NCI-H146 treated with DMSO at 0.1 percent for 48 hours (cell line): ENCODE measurements around the gene TRAPPC2L.

Experiments
- DNase-seq: peaks from one replicate; lab custom pipeline; 2025; ENCODE audit not compliant: unreplicated experiment; lab: John Stamatoyannopoulos, UW

The TRAPPC2L gene

GRCh38 chr16:88874938-88875599 is 18.1 kb downstream of the TRAPPC2L start:
- DNase-seq, result no peak

- no peak for DNase-seq
These were observed 18.8 kb downstream of the TRAPPC2L start for GRCh38 chr16:88875703-88876234.

GRCh38 chr16:88876942-88877526 is 20.1 kb downstream of the TRAPPC2L start:
- no peak for DNase-seq

GRCh38 chr16:88877564-88878289 is 20.8 kb downstream of the TRAPPC2L start:
- DNase-seq, result no peak

- no peak for DNase-seq
These were observed 21.4 kb downstream of the TRAPPC2L start for GRCh38 chr16:88878356-88878755.

DNA sequence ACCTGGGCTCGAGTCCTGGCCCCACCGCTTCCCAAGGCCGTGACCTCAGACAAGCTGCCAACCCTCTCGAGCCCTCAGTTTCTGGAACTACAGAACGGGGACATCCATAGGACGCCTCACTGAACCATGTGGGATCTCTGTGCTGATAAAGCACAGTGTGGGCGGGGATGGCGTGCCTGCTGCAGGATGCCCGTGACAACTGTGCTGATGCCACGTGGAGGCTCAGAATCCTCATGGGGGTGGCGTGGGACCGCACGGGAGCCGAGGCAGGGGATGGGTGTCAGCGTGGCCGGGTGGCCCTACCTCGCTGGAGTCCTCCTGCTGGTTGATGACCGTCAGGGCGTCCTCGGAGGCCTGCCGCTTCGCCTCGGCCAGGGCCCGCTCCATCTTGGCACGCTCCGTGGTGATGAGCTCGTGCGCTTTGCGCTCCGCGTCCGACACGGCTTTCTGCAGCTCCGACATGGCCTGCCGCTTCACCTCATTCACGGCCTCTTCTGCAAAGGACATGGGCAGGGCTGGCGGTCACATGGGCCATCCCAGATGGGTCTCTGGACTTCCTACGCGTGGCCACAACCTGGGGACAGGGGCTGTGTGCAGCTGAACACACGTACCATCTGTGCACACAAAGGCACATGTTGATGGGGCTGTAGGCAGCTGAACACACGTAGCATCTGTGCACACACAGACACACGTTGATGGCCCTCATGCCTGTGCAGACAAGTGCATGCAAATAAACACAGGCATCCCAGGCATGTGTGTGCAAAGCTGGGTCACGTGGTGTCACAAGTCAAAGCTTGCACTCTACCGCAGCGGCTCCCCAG is 22.2 kb downstream of the TRAPPC2L start:
- DNase-seq, result no peak

- no peak for DNase-seq
These were observed 22.8 kb downstream of the TRAPPC2L start for GRCh38 chr16:88879788-88880055.

DNA sequence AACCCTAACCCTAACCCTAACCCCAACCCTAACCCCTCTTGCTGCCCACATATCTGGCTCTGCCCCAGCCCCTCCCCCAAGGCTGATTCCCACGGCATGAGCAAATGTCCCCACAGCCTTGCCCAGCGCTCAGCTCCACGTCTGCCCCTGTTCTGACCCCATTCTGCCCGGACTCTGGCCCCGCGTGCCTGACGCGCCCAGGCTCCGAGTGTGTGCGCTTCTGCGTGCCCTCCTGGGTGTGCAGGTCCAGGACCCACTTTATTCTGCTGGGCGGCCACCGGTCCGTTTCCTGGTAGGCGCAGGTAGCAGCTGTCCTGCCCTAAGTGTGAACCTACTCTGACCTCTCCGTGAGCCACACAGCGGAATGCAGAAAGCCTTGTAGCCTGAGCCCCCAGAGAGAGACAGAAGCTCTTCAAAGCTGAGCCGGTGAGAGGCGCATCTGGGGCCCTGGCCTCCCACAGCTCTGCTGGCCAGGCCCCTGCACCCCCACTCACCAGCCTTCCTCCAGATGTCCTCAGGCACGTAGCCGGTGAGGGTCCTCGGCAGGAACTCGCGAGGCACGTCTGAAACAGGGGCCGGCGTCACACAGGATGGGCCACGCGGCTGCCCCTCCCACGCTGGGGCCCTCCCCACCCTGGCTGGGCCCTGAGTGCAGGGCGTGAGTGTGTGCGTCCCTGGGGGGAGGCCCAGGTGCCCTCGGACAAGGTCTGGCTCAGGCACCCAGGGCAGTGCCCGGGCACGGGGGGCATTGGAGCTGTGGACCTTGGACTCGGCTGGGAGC is 23.5 kb downstream of the TRAPPC2L start:
- DNase-seq, result no peak

DNA sequence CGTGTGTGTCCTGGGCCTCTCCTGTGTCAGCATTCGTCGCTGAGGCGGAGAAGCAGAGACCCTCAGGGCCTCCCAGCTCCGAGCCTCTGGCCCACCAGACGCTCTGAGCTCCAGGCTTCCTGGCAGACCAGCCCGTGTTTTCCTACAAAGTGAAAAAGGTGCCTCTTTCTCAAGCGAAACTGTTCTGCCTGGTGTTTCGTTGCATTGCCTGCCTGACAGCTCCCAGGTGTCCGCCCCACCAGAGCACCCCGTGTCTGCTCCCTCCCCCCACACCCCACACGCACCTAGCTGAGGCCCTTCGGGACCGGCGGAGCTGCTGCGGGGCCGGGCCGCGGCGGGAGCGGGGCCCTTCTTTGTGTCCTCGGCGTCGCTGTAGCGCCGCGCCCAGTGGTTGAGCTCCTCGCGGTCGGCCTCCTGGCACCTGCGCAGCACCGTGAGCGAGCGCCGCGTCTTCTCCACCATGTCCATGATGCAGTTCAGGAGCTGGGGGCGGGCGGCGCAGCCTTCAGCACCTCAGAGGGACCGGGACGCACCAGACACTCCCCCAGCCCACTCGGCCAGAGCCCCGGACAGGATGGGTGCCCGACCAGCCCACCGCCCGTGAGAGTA is 24.2 kb downstream of the TRAPPC2L start:
- DNase-seq, result no peak

- no peak for DNase-seq
These were observed 24.9 kb downstream of the TRAPPC2L start for GRCh38 chr16:88881675-88882357.

DNA sequence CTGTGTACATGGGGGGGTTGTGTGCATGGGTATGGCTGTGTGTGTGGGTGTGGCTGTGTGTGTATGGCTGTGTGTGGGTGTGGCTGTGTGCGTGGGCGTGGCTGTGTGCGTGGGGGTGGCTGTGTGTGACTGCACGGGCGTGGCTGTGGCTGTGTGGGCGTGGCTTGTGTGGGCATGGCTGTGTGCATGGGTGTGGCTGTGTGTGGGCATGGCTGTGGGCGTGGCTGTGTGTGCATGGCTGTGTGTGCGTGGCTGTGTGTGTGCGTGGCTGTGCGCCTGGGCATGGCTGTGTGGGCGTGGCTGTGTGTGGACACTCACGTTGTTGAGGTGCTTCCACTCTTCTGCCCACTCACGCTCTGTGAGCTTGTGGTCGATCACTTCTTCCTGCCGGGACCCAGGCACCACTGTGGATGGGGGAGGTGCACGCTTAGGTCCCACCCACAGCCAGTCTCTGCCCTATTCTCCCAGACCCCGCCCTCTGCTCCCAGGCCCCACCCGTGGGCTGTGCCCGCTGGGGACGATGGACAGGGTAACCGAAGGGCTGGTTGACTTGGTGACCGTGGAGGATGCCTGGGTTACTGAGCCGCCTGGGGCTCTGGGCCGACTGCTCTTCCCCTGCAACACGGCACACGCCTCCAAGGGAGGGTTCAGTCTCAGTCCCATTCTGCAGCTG is 25.6 kb downstream of the TRAPPC2L start:
- DNase-seq, result no peak

DNA sequence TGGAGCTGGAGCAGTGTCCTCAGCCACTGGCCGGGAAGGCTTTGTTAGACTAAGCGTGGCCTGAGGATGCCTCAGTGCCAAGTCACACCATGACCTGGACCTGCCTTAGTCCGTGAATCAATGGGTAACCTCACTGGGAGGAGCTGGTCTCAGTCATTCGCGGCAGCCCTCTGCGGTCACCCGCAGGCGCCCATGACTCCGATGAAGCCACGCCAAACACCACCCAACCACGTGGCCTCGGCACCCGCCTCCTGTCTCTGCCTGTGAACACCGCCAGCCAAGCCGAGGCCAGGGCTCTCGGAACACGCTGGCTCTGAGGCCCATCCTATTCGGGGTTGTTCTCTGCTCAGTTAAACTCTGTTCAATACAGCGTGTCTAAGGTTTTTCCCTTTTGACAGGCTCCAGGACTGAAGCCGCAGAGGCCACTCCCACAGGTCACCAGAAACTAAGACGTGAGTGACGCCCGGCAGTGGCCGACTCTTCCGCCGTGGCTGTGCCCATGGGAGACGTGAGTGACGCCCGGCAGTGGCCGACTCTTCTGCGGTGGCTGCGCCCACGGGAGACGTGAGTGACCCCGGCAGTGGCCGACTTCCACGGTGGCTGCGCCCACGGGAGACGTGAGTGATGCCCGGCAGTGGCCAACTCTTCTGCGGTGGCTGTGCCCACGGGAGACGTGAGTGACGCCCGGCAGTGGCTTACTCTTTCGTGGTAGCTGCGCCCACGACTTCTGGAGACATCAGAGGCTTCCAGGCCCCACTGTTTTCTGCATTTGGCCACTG is 26.4 kb downstream of the TRAPPC2L start:
- DNase-seq, result no peak

- no peak for DNase-seq
These were observed 27.0 kb downstream of the TRAPPC2L start for GRCh38 chr16:88883946-88884345.

DNA sequence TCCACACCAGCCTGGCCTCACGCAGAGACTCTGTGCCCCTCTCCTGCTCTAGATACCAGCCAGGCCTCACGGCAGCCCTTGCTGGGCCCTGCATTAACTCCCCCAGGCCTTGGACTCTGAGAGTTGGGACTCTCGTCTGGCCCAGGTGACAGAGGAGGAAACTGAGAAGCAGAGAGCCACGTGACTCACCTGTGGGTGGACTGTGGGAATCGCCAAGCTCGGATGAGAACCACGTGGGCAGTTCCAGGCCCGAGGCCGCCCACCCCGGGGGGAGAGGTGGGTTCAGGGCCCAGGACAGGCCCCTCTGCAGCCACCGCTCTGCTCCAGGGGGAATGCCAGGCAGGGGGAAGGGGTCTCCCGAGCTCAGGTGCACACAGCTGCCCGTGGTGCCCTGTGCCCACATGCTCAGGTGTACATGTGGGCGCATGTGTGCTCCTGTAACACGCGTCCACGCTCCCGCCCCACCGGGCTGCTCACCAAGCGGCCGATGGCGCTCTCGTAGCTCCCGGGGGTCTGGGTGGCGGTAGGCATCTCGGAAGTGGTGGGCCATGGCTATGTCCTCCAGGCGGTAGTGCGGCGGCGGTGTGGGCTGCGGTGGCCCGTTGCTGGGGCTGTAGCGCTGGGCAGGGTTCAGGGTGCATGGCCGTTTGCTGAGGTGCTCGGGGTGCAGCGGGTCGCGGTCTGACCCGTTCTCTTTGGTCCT is 27.8 kb downstream of the TRAPPC2L start:
- no peak for DNase-seq

GRCh38 chr16:88885693-88886280 is 28.9 kb downstream of the TRAPPC2L start:
- DNase-seq, result no peak

DNA sequence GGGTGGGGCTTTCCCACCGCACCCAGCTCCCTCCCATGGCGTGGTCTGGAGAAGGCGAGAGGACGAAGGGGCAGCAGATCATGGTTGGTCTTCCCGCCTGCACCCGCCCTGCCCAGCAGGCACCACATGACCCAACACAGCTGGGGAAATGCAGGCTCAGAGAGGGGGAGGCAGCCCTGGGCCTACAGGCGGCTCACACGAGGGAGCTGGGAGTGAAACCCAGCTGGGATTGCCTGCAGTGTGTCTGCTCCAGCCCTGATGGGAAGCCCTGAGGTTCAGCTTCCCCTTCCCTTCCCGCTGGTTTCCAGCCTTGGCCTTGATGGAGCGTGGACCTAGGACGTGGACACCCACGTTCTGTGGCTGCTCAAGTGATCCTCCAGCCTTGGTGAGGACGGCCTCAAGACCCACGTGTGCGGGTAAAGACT is 29.5 kb downstream of the TRAPPC2L start:
- DNase-seq, result no peak

DNA sequence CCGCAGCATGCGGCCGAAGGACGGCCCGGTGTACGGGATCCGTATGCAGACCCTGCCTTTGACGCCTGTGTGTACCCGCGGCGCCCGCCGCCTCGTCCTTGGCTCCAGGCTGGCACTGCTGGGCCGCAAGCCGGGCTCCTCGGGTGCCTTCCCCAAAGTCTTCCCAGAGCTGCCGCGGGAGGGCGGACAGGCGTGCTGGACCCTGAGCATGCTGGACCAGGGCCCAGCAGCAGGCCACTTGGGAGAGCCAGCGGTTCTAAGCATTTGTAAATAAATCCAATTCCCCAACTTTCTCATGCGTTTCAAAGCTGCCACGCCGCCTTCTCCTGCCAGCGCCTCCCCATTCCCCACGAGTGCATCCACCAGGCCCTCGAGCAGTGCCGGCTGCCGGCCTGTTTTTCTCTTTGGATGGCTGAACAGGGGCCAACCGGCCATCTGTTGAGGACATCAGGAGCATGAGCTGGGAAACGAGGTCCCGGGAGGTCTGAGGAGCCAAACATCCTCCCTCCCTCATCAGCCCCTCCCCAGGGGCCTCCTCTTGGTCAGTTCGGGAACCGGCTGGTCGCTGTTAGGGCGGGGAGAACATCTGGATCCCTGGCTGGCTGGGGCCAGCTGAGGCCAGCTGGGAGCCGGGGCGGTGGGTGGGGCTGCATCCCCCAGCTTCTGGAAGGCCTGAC is 30.1 kb downstream of the TRAPPC2L start:
- no peak for DNase-seq
